Umbilical cord (tissue), 1 donor: ENCODE results near the gene PYROXD2. TPM values are rescaled to one million over a fixed set of nuclear protein-coding genes. Genes with fewer than 3 reads are reported as not detected.

Source experiments
- total RNA-seq: library from RNA; depleted of rRNA; stranded (reverse); fragments of >200 nt; gene quantifications from one replicate; pipeline ENCODE4 v1.2.3, GENCODE V29; 2014; ENCODE audit warnings: low replicate concordance; ENCODE audit not compliant: insufficient read depth

Gene PYROXD2
- total RNA-seq, 1 donor from 2014 or later, result 13.5 TPM

Other genes with a start within 250 kb of the PYROXD2 start
- gene LOXL4, start 147.0 kb downstream of the PYROXD2 start, total RNA-seq, result 20.2 TPM
- gene HPS1, start 31.8 kb upstream of the PYROXD2 start, total RNA-seq, result 12.8 TPM